D341Med (cell line): ENCODE measurements around the gene OR5H2.
"Not testable (repeated sequence)": the region's sequence is repeated elsewhere in the genome, so short reads cannot be mapped to it uniquely, and the experiment has no call there.

Experiments used
- DNase-seq: peaks from one replicate; pipeline ENCODE4 v3.0.0; 2012; ENCODE audit warnings: low spot score

The OR5H2 gene

GRCh38 chr3:98282205-98282604 lies at the start of gene OR5H2:
TSS of gene OR5H2 (plus strand) at chr3:98282505. CDS start at chr3:98282903, 398 bp downstream.
- no peak for DNase-seq

- no peak for DNase-seq
Measured at GRCh38 chr3:98233468-98233867, 48.8 kb upstream of the OR5H2 start.

GRCh38 chr3:98240131-98240530 lies 42.2 kb upstream of the OR5H2 start:
- no peak for DNase-seq

GRCh38 chr3:98242155-98242554 lies 40.1 kb upstream of the OR5H2 start:
- DNase-seq: no peak

GRCh38 chr3:98243843-98244242 lies 38.5 kb upstream of the OR5H2 start:
- DNase-seq: no peak

GRCh38 chr3:98246142-98246541 lies 36.2 kb upstream of the OR5H2 start:
- DNase-seq: no peak

GRCh38 chr3:98256026-98256425 lies 26.3 kb upstream of the OR5H2 start:
- DNase-seq: not testable (repeated sequence)

- peak; percentile 24 for DNase-seq
Measured at GRCh38 chr3:98259707-98260106, 22.6 kb upstream of the OR5H2 start.

- DNase-seq: no peak
Measured at GRCh38 chr3:98262046-98262445, 20.3 kb upstream of the OR5H2 start.

- DNase-seq: no peak
Measured at GRCh38 chr3:98263944-98264343, 18.4 kb upstream of the OR5H2 start, which contains the start of gene OR5H6. TSS of gene OR5H6 (plus strand) at chr3:98264244. CDS start at chr3:98264333, 89 bp downstream.

GRCh38 chr3:98269846-98270245 lies 12.5 kb upstream of the OR5H2 start:
- DNase-seq: no peak

GRCh38 chr3:98272126-98272525 lies 10.2 kb upstream of the OR5H2 start:
- DNase-seq: no peak

- DNase-seq: no peak
Measured at GRCh38 chr3:98274914-98275313, 7.4 kb upstream of the OR5H2 start.

- DNase-seq: no peak
Measured at GRCh38 chr3:98290916-98291315, 8.6 kb downstream of the OR5H2 start.

GRCh38 chr3:98291332-98291957 lies 9.1 kb downstream of the OR5H2 start:
- DNase-seq: no peak

- DNase-seq: no peak
Measured at GRCh38 chr3:98322101-98322500, 39.8 kb downstream of the OR5H2 start.

- DNase-seq: no peak
Measured at GRCh38 chr3:98322686-98323085, 40.4 kb downstream of the OR5H2 start.

GRCh38 chr3:98323425-98323824 lies 41.1 kb downstream of the OR5H2 start:
- no peak for DNase-seq

- no peak for DNase-seq
Measured at GRCh38 chr3:98325055-98325454, 42.8 kb downstream of the OR5H2 start.

GRCh38 chr3:98326105-98326893 lies 44.0 kb downstream of the OR5H2 start:
- DNase-seq: no peak

- DNase-seq: no peak
Measured at GRCh38 chr3:98326945-98327344, 44.6 kb downstream of the OR5H2 start.

GRCh38 chr3:98328933-98329332 lies 46.6 kb downstream of the OR5H2 start:
- no peak for DNase-seq

- peak; percentile 62 for DNase-seq
Measured at GRCh38 chr3:98329392-98330124, 47.3 kb downstream of the OR5H2 start.
